Neural cell (in vitro differentiated cells): ENCODE data around the gene FAM167B. TPM values are rescaled to one million over a fixed set of nuclear protein-coding genes. Genes with fewer than 3 reads are reported as not detected.

Source experiments
- H2AFZ ChIP-seq: fragments of 200-600, 300-800 bp; sonication (generic), shearing (Covaris generic); 2 replicates; pipeline ENCODE4 v1.6.0; 2014; ENCODE audit warnings: low read depth, mild to moderate bottlenecking, antibody characterized with exemption, low read length, moderate library complexity
- H3F3A ChIP-seq: fragments of 200-600 bp; shearing (Covaris generic); 2 replicates; pipeline ENCODE4 v1.6.1; 2016; ENCODE audit warnings: mild to moderate bottlenecking, moderate library complexity, mixed read lengths, antibody characterized with exemption, low read length; ENCODE audit not compliant: insufficient read depth, poor library complexity, severe bottlenecking
- H3K27ac ChIP-seq: fragments of 200-600, 300-800 bp; sonication (generic), shearing (Covaris generic); 2 replicates; pipeline ENCODE4 v1.5.1; 2014; ENCODE audit warnings: mild to moderate bottlenecking, low read length, moderate library complexity
- H3K27me3 ChIP-seq: fragments of 300-800, 200-600 bp; sonication (generic), shearing (Covaris generic); 2 replicates; pipeline ENCODE4 v1.6.0; 2014; ENCODE audit warnings: mild to moderate bottlenecking, low read depth, low read length, moderate library complexity; ENCODE audit not compliant: insufficient read depth
- H3K36me3 ChIP-seq: fragments of 300-800, 200-600 bp; sonication (generic), shearing (Covaris generic); 2 replicates; pipeline ENCODE4 v1.5.1; 2014; ENCODE audit warnings: mild to moderate bottlenecking, antibody characterized with exemption, low read length, moderate library complexity; ENCODE audit not compliant: insufficient read depth
- H3K4me2 ChIP-seq: fragments of 300-800, 200-600 bp; sonication (generic), shearing (Covaris generic); 2 replicates; pipeline ENCODE4 v1.6.0; 2014; ENCODE audit warnings: mild to moderate bottlenecking, low read length
- H3K4me3 ChIP-seq: fragments of 300-800, 200-600 bp; sonication (generic), shearing (Covaris generic); 2 replicates; pipeline ENCODE4 v1.5.1; 2014; ENCODE audit warnings: mild to moderate bottlenecking, low read length, moderate library complexity
- H3K79me2 ChIP-seq: fragments of 200-600 bp; shearing (Covaris generic); replicated peaks from 2 replicates; pipeline ENCODE4 v1.6.0; 2014; ENCODE audit warnings: mild to moderate bottlenecking, low read length, moderate library complexity; ENCODE audit not compliant: insufficient read depth
- H3K9ac ChIP-seq: fragments of 300-800, 200-600 bp; sonication (generic), shearing (Covaris generic); 2 replicates; pipeline ENCODE4 v1.6.1; 2016; ENCODE audit warnings: mild to moderate bottlenecking, low read length, mixed read lengths
- H3K9me2 ChIP-seq: fragments of 200-600 bp; shearing (Covaris generic); 2 replicates; pipeline ENCODE4 v1.6.1; 2016; ENCODE audit warnings: mild to moderate bottlenecking, low read length, mixed read lengths; ENCODE audit not compliant: insufficient read depth
- H3K9me3 ChIP-seq: fragments of 200-600, 300-800 bp; sonication (generic), shearing (Covaris generic); 2 replicates; pipeline ENCODE4 v1.6.1; 2016; ENCODE audit warnings: mild to moderate bottlenecking, mixed run types, low read length, moderate library complexity, mixed read lengths
- H4K20me1 ChIP-seq: fragments of 200-600 bp; shearing (Covaris generic); 2 replicates; pipeline ENCODE4 v1.6.1; 2016; ENCODE audit warnings: mild to moderate bottlenecking, mixed run types; ENCODE audit not compliant: insufficient read depth
- CTCF ChIP-seq: fragments of 450-650 bp; IDR thresholded peaks from 2 replicates; pipeline ENCODE4 v1.5.1; 2014; ENCODE audit warnings: antibody characterized with exemption, mild to moderate bottlenecking, moderate library complexity; ENCODE audit not compliant: poor library complexity, severe bottlenecking
- EP300 ChIP-seq: fragments of 450-650 bp; conservative IDR thresholded peaks from 2 replicates; pipeline ENCODE4 v1.6.1; 2014; ENCODE audit warnings: antibody characterized with exemption, mild to moderate bottlenecking, moderate library complexity; ENCODE audit not compliant: poor library complexity, severe bottlenecking
- EZH2 ChIP-seq: fragments of 200-600, 300-800 bp; shearing (Covaris generic), sonication (generic); IDR thresholded peaks from 2 replicates; pipeline ENCODE4 v1.6.1; 2014; ENCODE audit warnings: antibody characterized with exemption, low read length, borderline replicate concordance, mild to moderate bottlenecking; ENCODE audit not compliant: insufficient read depth, poor library complexity, severe bottlenecking
- MXI1 ChIP-seq: fragments of 450-650 bp; conservative IDR thresholded peaks from 2 replicates; pipeline ENCODE4 v1.6.1; 2014; ENCODE audit warnings: antibody characterized with exemption, mild to moderate bottlenecking; ENCODE audit not compliant: poor library complexity, severe bottlenecking
- POLR2AphosphoS5 ChIP-seq: IDR thresholded peaks from 2 replicates; pipeline ENCODE4 v1.6.1; 2012
- RAD21 ChIP-seq: fragments of 450-650 bp; conservative IDR thresholded peaks from 2 replicates; pipeline ENCODE4 v1.6.1; 2014; ENCODE audit warnings: antibody characterized with exemption, mild to moderate bottlenecking, moderate library complexity
- REST ChIP-seq: IDR thresholded peaks from 2 replicates; pipeline ENCODE4 v1.6.1; 2012; ENCODE audit warnings: borderline replicate concordance
- SMC3 ChIP-seq: fragments of 450-650 bp; conservative IDR thresholded peaks from 2 replicates; pipeline ENCODE4 v1.6.1; 2014; ENCODE audit warnings: antibody characterized with exemption, mild to moderate bottlenecking, moderate library complexity; ENCODE audit not compliant: poor library complexity
- TAF1 ChIP-seq: IDR thresholded peaks from 2 replicates; pipeline ENCODE4 v1.6.1; 2012; ENCODE audit warnings: low read depth
- polyA minus RNA-seq: library from RNA; depleted of rRNA, polyadenylated mRNA; stranded (reverse); fragments of >200 nt; gene quantifications from 2 replicates; pipeline ENCODE4 v1.2.3, GENCODE V29; 2014
- polyA plus RNA-seq: library from polyadenylated mRNA; depleted of rRNA; stranded (reverse); fragments of >200 nt; gene quantifications from 2 replicates; pipeline ENCODE4 v1.2.3, GENCODE V29; 2014

FAM167B gene
- not detected in 2 replicates for polyA plus RNA-seq
- polyA minus RNA-seq, result not detected in 2 replicates

- Histone ChIP-seq H2AFZ (no peak within 1 kb of the TSS), H3K4me2 (no peak within 1 kb of the TSS)
Observed at GRCh38 chr1:32246888-32247273, at the start of gene FAM167B. Gene FAM167B (plus strand): TSS chr1:32247222. CDS start chr1:32247422, 200 bp downstream.

GRCh38 chr1:32197837-32198236 is 49.2 kb upstream of the FAM167B start:
- no peaks in the 10 kb centered on the region for H3K9me3 ChIP-seq
- no peak overlapping the region for H3K9ac ChIP-seq
- TF ChIP-seq TAF1, result no peak
- no peak for TF ChIP-seq RAD21
- no peak for TF ChIP-seq EP300
- no peak for TF ChIP-seq POLR2AphosphoS5
- no peak for TF ChIP-seq SMC3
- no peak for TF ChIP-seq CTCF
- no peaks in the 10 kb centered on the region for H3K27me3 ChIP-seq
- no peak overlapping the region for H2AFZ ChIP-seq
- peaks cover 5% of the 10 kb centered on the region for H3K36me3 ChIP-seq
- H3K9me2 ChIP-seq, result no peaks in the 10 kb centered on the region
- no peaks in the 10 kb centered on the region for H3F3A ChIP-seq
- no peaks in the 10 kb centered on the region for H4K20me1 ChIP-seq
- no peak overlapping the region for H3K27ac ChIP-seq
- no peak overlapping the region for H3K4me3 ChIP-seq
- no peak overlapping the region for H3K4me2 ChIP-seq
- H3K79me2 ChIP-seq, result no peaks in the 10 kb centered on the region

More at GRCh38 chr1:32246888-32247273, at the start of gene FAM167B:
- TF ChIP-seq EP300, result no peak
- no peak for TF ChIP-seq TAF1
- TF ChIP-seq SMC3, result no peak
- TF ChIP-seq MXI1, result no peak
- TF ChIP-seq RAD21, result no peak
- no peak for TF ChIP-seq EZH2
- no peak for TF ChIP-seq REST
- TF ChIP-seq CTCF, result no peak
- TF ChIP-seq POLR2AphosphoS5, result no peak
- H3K27me3 ChIP-seq, result peaks cover under 1% of the 10 kb centered on the region
- H4K20me1 ChIP-seq, result no peaks in the 10 kb centered on the region
- no peaks in the 10 kb centered on the region for H3F3A ChIP-seq
- no peaks in the 10 kb centered on the region for H3K9me2 ChIP-seq
- H3K9ac ChIP-seq, result no peak within 1 kb of the TSS
- no peaks in the 10 kb centered on the region for H3K36me3 ChIP-seq
- no peak within 1 kb of the TSS for H3K27ac ChIP-seq
- H3K9me3 ChIP-seq, result no peaks in the 10 kb centered on the region
- H3K79me2 ChIP-seq, result no peaks in the 10 kb centered on the region
- no peak within 1 kb of the TSS for H3K4me3 ChIP-seq
